CD14-positive monocyte (primary cell): ENCODE measurements around the gene BLOC1S1. TPM values are rescaled to one million over a fixed set of nuclear protein-coding genes. Genes with fewer than 3 reads are reported as not detected.

ENCODE experiments used
- DNase-seq, 3 donors: peaks; one replicate each; pipeline ENCODE4 v3.0.0-alpha.2; 2011 to 2022
- H2AFZ ChIP-seq: 2 replicates; pipeline ENCODE4 v1.6.0; 2012; ENCODE audit warnings: mild to moderate bottlenecking, low read depth, low read length, inconsistent platforms; ENCODE audit not compliant: insufficient read depth, poor library complexity, severe bottlenecking
- H3K27ac ChIP-seq, 2 donors: 1 replicate in 1 of 2; 2 replicates in 1 of 2; pipeline ENCODE4 v1.5.1; 2012 to 2013; ENCODE audit warnings: low read length in 2 of 2, control low read depth in 1 of 2, inconsistent platforms in 1 of 2, low read depth in 1 of 2, mild to moderate bottlenecking in 1 of 2
- H3K27me3 ChIP-seq, 2 donors: one replicate each; pipeline versions ENCODE4 v1.6.0 to v1.6.1; 2011 to 2013; ENCODE audit warnings: low read length in 2 of 2; ENCODE audit not compliant: control insufficient read depth in 2 of 2, insufficient read depth in 2 of 2
- H3K36me3 ChIP-seq, 2 donors: replicated peaks in 1 of 2; 1 replicate in 1 of 2; 2 replicates in 1 of 2; pipeline versions ENCODE4 v1.5.1 to v1.6.1; 2012 to 2013; ENCODE audit warnings: low read length in 2 of 2, control low read depth in 1 of 2, inconsistent platforms in 1 of 2, mild to moderate bottlenecking in 1 of 2; ENCODE audit not compliant: insufficient read depth in 2 of 2, control insufficient read depth in 1 of 2
- H3K4me1 ChIP-seq, 2 donors: 1 replicate in 1 of 2; 2 replicates in 1 of 2; pipeline versions ENCODE4 v1.5.1 to v1.6.1; 2012 to 2013; ENCODE audit warnings: low read length in 2 of 2, control low read depth in 1 of 2, inconsistent platforms in 1 of 2, mild to moderate bottlenecking in 1 of 2, moderate library complexity in 1 of 2; ENCODE audit not compliant: insufficient read depth in 2 of 2, control insufficient read depth in 1 of 2
- H3K4me2 ChIP-seq: replicated peaks from 2 replicates; pipeline ENCODE3; 2012; ENCODE audit warnings: low read length, moderate library complexity, mild to moderate bottlenecking; ENCODE audit not compliant: poor library complexity, severe bottlenecking; ENCODE audit errors: extremely low read depth
- H3K4me3 ChIP-seq, 3 experiments: fragments of 200-600 bp in 1 of 3; sonication (generic) in 1 of 3; replicated peaks in 1 of 3; 1 replicate in 2 of 3; 2 replicates in 1 of 3; pipeline ENCODE4 v1.5.1; 2011 to 2013; ENCODE audit warnings: low read length in 3 of 3, mild to moderate bottlenecking in 3 of 3, control low read depth in 2 of 3, low read depth in 2 of 3, inconsistent platforms in 1 of 3, moderate library complexity in 1 of 3
- H3K79me2 ChIP-seq: 2 replicates; pipeline ENCODE4 v1.6.0; 2012; ENCODE audit warnings: mild to moderate bottlenecking, control low read depth, inconsistent platforms, low read length, moderate library complexity; ENCODE audit not compliant: insufficient read depth
- H3K9ac ChIP-seq: 2 replicates; pipeline ENCODE4 v1.6.0; 2017; ENCODE audit warnings: low read length, mild to moderate bottlenecking; ENCODE audit not compliant: insufficient read depth, poor library complexity, severe bottlenecking
- H3K9me3 ChIP-seq, 2 donors: replicated peaks in 1 of 2; 1 replicate in 1 of 2; 2 replicates in 1 of 2; pipeline versions ENCODE4 v1.5.1 to v1.6.1; 2012 to 2013; ENCODE audit warnings: low read length in 2 of 2, control low read depth in 1 of 2; ENCODE audit not compliant: control insufficient read depth in 1 of 2, insufficient read depth in 1 of 2
- H4K20me1 ChIP-seq: 2 replicates; pipeline ENCODE4 v1.6.0; 2012; ENCODE audit warnings: mild to moderate bottlenecking, low read length, control low read depth, moderate library complexity; ENCODE audit not compliant: insufficient read depth
- H3K27ac Mint-ChIP-seq, 7 donors: one replicate each; pipeline ENCODE4 v1.8.0; 2020; ENCODE audit warnings: mild to moderate bottlenecking in 7 of 7, mixed read lengths in 7 of 7, moderate library complexity in 6 of 7, inconsistent platforms in 2 of 7
- H3K27me3 Mint-ChIP-seq, 3 donors: one replicate each; pipeline ENCODE4 v1.8.0; 2021 to 2022; ENCODE audit warnings: low read depth in 3 of 3, mild to moderate bottlenecking in 3 of 3, mixed read lengths in 3 of 3, moderate library complexity in 3 of 3, inconsistent platforms in 1 of 3
- H3K36me3 Mint-ChIP-seq, 2 donors: one replicate each; pipeline ENCODE4 v1.8.0; 2020; ENCODE audit warnings: mixed read lengths in 2 of 2, inconsistent platforms in 1 of 2, mild to moderate bottlenecking in 1 of 2
- H3K4me1 Mint-ChIP-seq: one replicate; pipeline ENCODE4 v1.8.0; 2020; ENCODE audit warnings: mild to moderate bottlenecking, mixed read lengths
- H3K4me3 Mint-ChIP-seq, 2 donors: one replicate each; pipeline ENCODE4 v1.8.0; 2020; ENCODE audit warnings: mild to moderate bottlenecking in 2 of 2, mixed read lengths in 2 of 2, moderate library complexity in 1 of 2
- H3K9me3 Mint-ChIP-seq, 7 donors: one replicate each; pipeline ENCODE4 v1.8.0; 2020 to 2022; ENCODE audit warnings: mixed read lengths in 7 of 7, mild to moderate bottlenecking in 6 of 7, moderate library complexity in 6 of 7, inconsistent platforms in 2 of 7
- CTCF ChIP-seq: fragments of 200-600 bp; IDR thresholded peaks from one replicate; pipeline ENCODE4 v1.8.0; 2022; ENCODE audit warnings: antibody characterized with exemption, mild to moderate bottlenecking
- WGBS: methylation state at CpG from one replicate; pipeline ENCODE4 v1.1.5; 2013; ENCODE audit warnings: missing lambda C conversion rate; ENCODE audit not compliant: insufficient coverage; 5-methylcytosine and 5-hydroxymethylcytosine counted together
- intact Hi-C, 2 donors: fragments of 100-400 bp; cut with micrococcal nuclease; formaldehyde crosslinking; loops; one replicate each; pipeline versions ENCODE4 v1.15.0 to v1.15.1; 2023
- polyA plus RNA-seq, 3 donors: library from polyadenylated mRNA; depleted of rRNA in 1 of 3; unstranded in 2 of 3; stranded (reverse) in 1 of 3; fragments of 300-500 nt in 2 of 3; fragments of >200 nt in 1 of 3; fragmentation: Illumina TruSeq in 2 of 3; gene quantifications; 1 replicate in 2 of 3; 2 replicates in 1 of 3; pipeline ENCODE4 v1.2.3, GENCODE V29; 2012 to 2021

The BLOC1S1 gene
- polyA plus RNA-seq, 3 donors, result 222 to 358 (median 223) TPM

GRCh38 chr12:55673638-55674037 lies 42.2 kb upstream of the BLOC1S1 start:
- Histone ChIP-seq H2AFZ (peak overlapping the region; percentile 59), H3K27me3 (no peaks in the 10 kb centered on the region), H3K79me2 (no peaks in the 10 kb centered on the region), H3K4me2 (peak overlapping the region; percentile 45), H3K4me1 (peaks cover 48 to 63% of the 10 kb centered on the region in 2 donors), H3K27ac (peak overlapping the region; percentile 63 to 86), H3K4me3 (peak overlapping the region in 1 of 3 experiments; percentile 41), H3K36me3 (no peaks in the 10 kb centered on the region), H3K9ac (no peak overlapping the region), H4K20me1 (no peaks in the 10 kb centered on the region), H3K9me3 (no peaks in the 10 kb centered on the region)
- peaks cover 0 to 2% of the 10 kb centered on the region in 2 donors for H3K36me3 Mint-ChIP-seq
- intact Hi-C loops, result no loop called here
- no peak for TF ChIP-seq CTCF
- DNase-seq, result peak; percentile 38 to 65 (median 60)
- peak overlapping the region; percentile 84 to 97 (median 94) for H3K27ac Mint-ChIP-seq
- peaks cover 55% of the 10 kb centered on the region for H3K4me1 Mint-ChIP-seq
- H3K27me3 Mint-ChIP-seq, result peaks cover 0 to 4% (median 0%) of the 10 kb centered on the region in 3 donors
- H3K9me3 Mint-ChIP-seq, result peaks cover 0 to 11% (median 0%) of the 10 kb centered on the region in 7 donors
- H3K4me3 Mint-ChIP-seq, result peak overlapping the region in 1 of 2 donors; percentile 67

DNA sequence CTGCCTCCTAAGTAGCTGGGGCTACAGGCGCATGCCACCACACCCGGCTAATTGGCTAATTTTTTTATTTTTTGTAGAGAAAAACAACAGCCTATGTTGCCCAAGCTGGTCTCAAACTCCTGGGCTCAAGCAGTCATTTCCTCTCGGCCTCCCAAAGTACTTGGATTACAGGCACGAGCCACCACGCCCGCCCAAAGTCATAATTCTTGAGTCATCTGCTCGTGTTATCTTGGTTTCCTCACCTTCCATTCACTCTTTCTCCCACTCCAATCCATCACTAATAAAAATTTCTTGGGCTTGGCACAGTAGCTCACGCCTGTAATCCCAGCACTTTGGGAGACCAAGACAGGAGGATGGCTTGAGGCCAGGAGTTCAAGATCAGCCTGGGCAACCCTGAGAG lies 40.2 kb upstream of the BLOC1S1 start:
- Histone ChIP-seq H3K27me3 (no peaks in the 10 kb centered on the region), H3K4me3 (no peak overlapping the region), H3K4me2 (no peak overlapping the region), H3K4me1 (peaks cover 49 to 57% of the 10 kb centered on the region in 2 donors), H3K9me3 (no peaks in the 10 kb centered on the region), H3K36me3 (no peaks in the 10 kb centered on the region), H3K9ac (peak overlapping the region; percentile 25), H4K20me1 (no peaks in the 10 kb centered on the region), H3K79me2 (no peaks in the 10 kb centered on the region), H2AFZ (peak overlapping the region; percentile 4), H3K27ac (peak overlapping the region; percentile 69 to 86)
- Mint-ChIP-seq H3K36me3 (peaks cover 0 to 2% of the 10 kb centered on the region in 2 donors), H3K27me3 (peaks cover 0 to 4% (median 0%) of the 10 kb centered on the region in 3 donors), H3K4me1 (peaks cover 47% of the 10 kb centered on the region), H3K4me3 (no peak overlapping the region), H3K9me3 (peaks cover 0 to 11% (median 0%) of the 10 kb centered on the region in 7 donors), H3K27ac (peak overlapping the region; percentile 89 to 96 (median 93))
- intact Hi-C loops, result loop anchor here in 1 of 2 donors (5.0 kb wide), 1 partner anchor 33 kb away; no protein-coding TSS in a partner anchor
- TF ChIP-seq CTCF, result no peak
- peak; percentile 63 to 78 (median 63) for DNase-seq
- WGBS, result 12% methylated on average over 7 of the region's 8 CpGs
